ENCODE data around the gene GSTA5.
"Not testable (repeated sequence)": the region's sequence is repeated elsewhere in the genome, so short reads cannot be mapped to it uniquely, and the experiment has no call there.

The GSTA5 gene
- 0 reads per million in 2 donors for total RNA-seq

- DNase-seq = no peak
These were observed at the start of gene GSTA5 for GRCh38 chr6:52840763-52841585. TSS of gene GSTA5 (minus strand) at chr6:52840813.

GRCh38 chr6:52890018-52890417 lies 49.4 kb upstream of the GSTA5 start:
- no peak for DNase-seq

- DNase-seq = no peak
These were observed 47.4 kb upstream of the GSTA5 start for GRCh38 chr6:52887910-52888524.

GRCh38 chr6:52881996-52882841 lies 41.6 kb upstream of the GSTA5 start:
- DNase-seq = no peak

GRCh38 chr6:52881662-52881995 lies 41.0 kb upstream of the GSTA5 start:
- DNase-seq = no peak

- no peak for DNase-seq
These were observed 37.2 kb upstream of the GSTA5 start for GRCh38 chr6:52877786-52878185.

- no peak for DNase-seq
These were observed 36.6 kb upstream of the GSTA5 start for GRCh38 chr6:52877168-52877567.

GRCh38 chr6:52876056-52876787 lies 35.6 kb upstream of the GSTA5 start:
- DNase-seq = no peak

- DNase-seq = no peak
These were observed 31.4 kb upstream of the GSTA5 start for GRCh38 chr6:52872031-52872430.

- DNase-seq = no peak
These were observed 31.0 kb upstream of the GSTA5 start for GRCh38 chr6:52871621-52872020.

- not testable (repeated sequence) for DNase-seq
These were observed 29.9 kb upstream of the GSTA5 start for GRCh38 chr6:52870335-52871091.

GRCh38 chr6:52868899-52869298 lies 28.3 kb upstream of the GSTA5 start:
- DNase-seq = not testable (repeated sequence)

- no peak for DNase-seq
These were observed 27.6 kb upstream of the GSTA5 start for GRCh38 chr6:52868240-52868639.

- DNase-seq = not testable (repeated sequence)
These were observed 20.5 kb upstream of the GSTA5 start for GRCh38 chr6:52861151-52861550.

- no peak for DNase-seq
These were observed 17.8 kb upstream of the GSTA5 start for GRCh38 chr6:52858416-52858815.

- DNase-seq = not testable (repeated sequence)
These were observed 15.5 kb upstream of the GSTA5 start for GRCh38 chr6:52856137-52856536.

GRCh38 chr6:52849137-52849536 lies 8.5 kb upstream of the GSTA5 start:
- DNase-seq = no peak

GRCh38 chr6:52846002-52846401 lies 5.4 kb upstream of the GSTA5 start:
- DNase-seq = no peak

GRCh38 chr6:52843605-52844004 lies 3.0 kb upstream of the GSTA5 start:
- DNase-seq = no peak

GRCh38 chr6:52839124-52840055 lies 1.2 kb downstream of the GSTA5 start:
- no peak for DNase-seq

GRCh38 chr6:52834481-52834880 lies 6.1 kb downstream of the GSTA5 start:
- DNase-seq = no peak

Measured in activated gamma-delta T cell (primary cell).